ENCODE data around the gene ELAVL3. TPM values are rescaled to one million over a fixed set of nuclear protein-coding genes. Genes with fewer than 3 reads are reported as not detected.

The ELAVL3 gene
- total and polyA plus RNA-seq, 12 donors, result 0.11 to 5.4 (median 1.2) TPM; not detected in 3

- Histone ChIP-seq H3K27ac (no peak overlapping the region), H3K4me1 (replicated peaks in 1 of 2) (peaks cover 0 to 14% of the 10 kb centered on the region in 2 donors), H3K36me3 (replicated peaks in 1 of 2) (peaks cover 0 to 2% of the 10 kb centered on the region in 2 donors), H3K27me3 (peaks cover 4% of the 10 kb centered on the region), H3K4me3 (no peak overlapping the region), H3K9me3 (replicated peaks in 1 of 3) (no peaks in the 10 kb centered on the region)
- TF ChIP-seq CTCF (IDR thresholded peaks at IDR 0.05) (no peak), POLR2A (IDR thresholded peaks at IDR 0.05) (no peak)
- intact Hi-C loops (cut with DNase I), result no loop called here
- no peak for DNase-seq
- WGBS, 4 donors, result 90 to 94% (median 91%) methylated on average over 27 to 45 of the region's 45 CpGs
Measured at GRCh38 chr19:11486661-11487503, 6.0 kb upstream of the ELAVL3 start.

GRCh38 chr19:11485245-11485837 is 4.5 kb upstream of the ELAVL3 start:
- Histone ChIP-seq H3K4me1 (replicated peaks in 1 of 2) (peaks cover 0 to 19% of the 10 kb centered on the region in 2 donors), H3K9me3 (replicated peaks in 1 of 3) (no peaks in the 10 kb centered on the region), H3K27ac (no peak overlapping the region), H3K36me3 (replicated peaks in 1 of 2) (no peaks in the 10 kb centered on the region), H3K4me3 (no peak overlapping the region), H3K27me3 (peaks cover 12% of the 10 kb centered on the region)
- intact Hi-C loops (cut with DNase I), result no loop called here
- TF ChIP-seq POLR2A (IDR thresholded peaks at IDR 0.05) (no peak), CTCF (IDR thresholded peaks at IDR 0.05) (no peak)
- 92 to 96% (median 93%) methylated on average over 9 to 13 of the region's 13 CpGs for WGBS, 4 donors
- DNase-seq, result no peak

- TF ChIP-seq POLR2A (IDR thresholded peaks at IDR 0.05) (no peak), CTCF (IDR thresholded peaks at IDR 0.05) (no peak)
- no peaks in the 10 kb centered on the region for H3K36me3 ChIP-seq (replicated peaks in 1 of 2)
- no peak for DNase-seq
- H3K4me3 ChIP-seq, result no peak overlapping the region
- peaks cover 8 to 31% of the 10 kb centered on the region in 2 donors for H3K4me1 ChIP-seq (replicated peaks in 1 of 2)
- intact Hi-C loops (cut with DNase I), result loop anchor here in 1 of 2 donors (5.0 kb wide), 1 partner anchor 101 kb away; the partner anchor contains the start of gene EPOR
- no peaks in the 10 kb centered on the region for H3K9me3 ChIP-seq (replicated peaks in 1 of 3)
- WGBS, 4 donors, result 69 to 87% (median 80%) methylated on average over 6 to 57 of the region's 57 CpGs
- H3K27ac ChIP-seq, result no peak overlapping the region
- H3K27me3 ChIP-seq, result peaks cover 16% of the 10 kb centered on the region
Measured at GRCh38 chr19:11483366-11484111, 2.7 kb upstream of the ELAVL3 start.

Measured in adrenal gland (tissue), 12 donors.